HL-60 (cell line): Measurements from ENCODE around the gene LMBRD2.

Source experiments
- GABPA ChIP-seq: IDR thresholded peaks from 2 replicates; pipeline ENCODE4 v1.6.1; 2012; ENCODE audit warnings: low read depth
- TF ChIP-seq, protein P1 (sequence below): IDR thresholded peaks from one replicate; pipeline ENCODE4 v1.5.1; 2011; ENCODE audit warnings: low read length, control low read depth, inconsistent platforms; ENCODE audit not compliant: insufficient read depth

DNA sequence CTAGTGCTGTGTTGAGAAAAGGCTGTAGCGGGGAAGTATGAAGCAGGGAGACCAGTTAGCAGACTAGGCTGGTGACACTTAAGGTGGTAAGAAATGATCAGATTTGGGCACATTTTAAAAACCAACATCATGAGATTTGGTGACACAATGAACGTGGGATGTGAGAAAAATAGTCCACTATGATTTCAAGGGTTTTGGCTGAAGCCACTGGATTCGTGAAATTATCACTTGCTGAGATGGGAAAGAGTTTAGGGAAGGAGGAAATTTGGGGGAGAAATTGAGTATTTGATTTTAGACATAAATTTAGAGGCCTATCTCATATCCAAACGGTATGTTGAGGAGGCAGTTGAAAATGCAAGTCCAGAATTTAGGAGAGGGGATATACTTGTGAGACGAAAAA lies 23.4 kb upstream of the LMBRD2 start:
- TF ChIP-seq, protein P1, sequence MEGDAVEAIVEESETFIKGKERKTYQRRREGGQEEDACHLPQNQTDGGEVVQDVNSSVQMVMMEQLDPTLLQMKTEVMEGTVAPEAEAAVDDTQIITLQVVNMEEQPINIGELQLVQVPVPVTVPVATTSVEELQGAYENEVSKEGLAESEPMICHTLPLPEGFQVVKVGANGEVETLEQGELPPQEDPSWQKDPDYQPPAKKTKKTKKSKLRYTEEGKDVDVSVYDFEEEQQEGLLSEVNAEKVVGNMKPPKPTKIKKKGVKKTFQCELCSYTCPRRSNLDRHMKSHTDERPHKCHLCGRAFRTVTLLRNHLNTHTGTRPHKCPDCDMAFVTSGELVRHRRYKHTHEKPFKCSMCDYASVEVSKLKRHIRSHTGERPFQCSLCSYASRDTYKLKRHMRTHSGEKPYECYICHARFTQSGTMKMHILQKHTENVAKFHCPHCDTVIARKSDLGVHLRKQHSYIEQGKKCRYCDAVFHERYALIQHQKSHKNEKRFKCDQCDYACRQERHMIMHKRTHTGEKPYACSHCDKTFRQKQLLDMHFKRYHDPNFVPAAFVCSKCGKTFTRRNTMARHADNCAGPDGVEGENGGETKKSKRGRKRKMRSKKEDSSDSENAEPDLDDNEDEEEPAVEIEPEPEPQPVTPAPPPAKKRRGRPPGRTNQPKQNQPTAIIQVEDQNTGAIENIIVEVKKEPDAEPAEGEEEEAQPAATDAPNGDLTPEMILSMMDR = no peak
- TF ChIP-seq GABPA = no peak
